GM12865 (cell line): ENCODE results near the gene TCF7L2.

ENCODE experiments used
- DNase-seq: peaks from one replicate; pipeline ENCODE4 v3.0.0; 2010; ENCODE audit warnings: low read depth
- H3K4me3 ChIP-seq: 2 replicates; pipeline ENCODE4 v1.5.1; 2011; ENCODE audit warnings: mild to moderate bottlenecking, low read depth, low read length, control low read depth
- TF ChIP-seq, protein P1 (sequence below): IDR thresholded peaks from 2 replicates; pipeline ENCODE4 v1.5.1; 2011; ENCODE audit warnings: low read length, control low read depth, low read depth, inconsistent platforms; ENCODE audit not compliant: insufficient read depth; ENCODE audit errors: missing control alignments

TCF7L2 gene

DNA sequence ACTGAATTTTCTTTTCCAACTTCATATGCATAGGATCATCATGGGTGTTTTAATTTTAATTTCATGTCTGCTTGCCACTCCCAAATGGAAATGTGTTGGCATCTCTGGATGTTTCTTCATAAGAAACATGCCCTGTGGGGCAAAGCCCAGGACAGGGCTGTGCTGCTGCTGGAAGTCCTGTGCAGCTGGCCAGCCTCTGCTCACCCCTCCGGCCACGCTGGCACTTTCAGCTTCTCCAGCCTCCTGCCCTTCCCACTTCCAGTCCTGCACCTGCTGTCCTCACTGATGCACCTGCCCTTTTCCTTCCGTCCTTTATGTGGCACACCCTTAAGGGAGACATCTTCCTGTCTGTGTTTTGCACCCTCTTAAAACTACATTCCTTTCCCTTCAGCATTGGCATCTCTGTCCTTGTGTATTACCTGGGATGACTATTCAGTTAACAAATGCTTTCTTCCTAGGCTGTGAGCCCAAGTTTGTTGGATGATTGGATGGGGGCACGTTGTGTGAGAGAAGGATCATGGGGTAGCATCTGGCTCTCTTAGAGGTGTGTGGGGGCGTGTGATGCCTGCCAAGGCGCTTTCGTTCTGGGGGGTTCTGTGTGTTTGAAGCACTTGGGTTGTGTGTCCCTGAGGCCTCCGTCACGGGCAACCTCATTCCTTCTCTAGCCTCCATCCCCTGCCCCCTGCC lies 56.8 kb downstream of the TCF7L2 start:
- no peak overlapping the region for H3K4me3 ChIP-seq
- DNase-seq = no peak
- TF ChIP-seq, protein P1, sequence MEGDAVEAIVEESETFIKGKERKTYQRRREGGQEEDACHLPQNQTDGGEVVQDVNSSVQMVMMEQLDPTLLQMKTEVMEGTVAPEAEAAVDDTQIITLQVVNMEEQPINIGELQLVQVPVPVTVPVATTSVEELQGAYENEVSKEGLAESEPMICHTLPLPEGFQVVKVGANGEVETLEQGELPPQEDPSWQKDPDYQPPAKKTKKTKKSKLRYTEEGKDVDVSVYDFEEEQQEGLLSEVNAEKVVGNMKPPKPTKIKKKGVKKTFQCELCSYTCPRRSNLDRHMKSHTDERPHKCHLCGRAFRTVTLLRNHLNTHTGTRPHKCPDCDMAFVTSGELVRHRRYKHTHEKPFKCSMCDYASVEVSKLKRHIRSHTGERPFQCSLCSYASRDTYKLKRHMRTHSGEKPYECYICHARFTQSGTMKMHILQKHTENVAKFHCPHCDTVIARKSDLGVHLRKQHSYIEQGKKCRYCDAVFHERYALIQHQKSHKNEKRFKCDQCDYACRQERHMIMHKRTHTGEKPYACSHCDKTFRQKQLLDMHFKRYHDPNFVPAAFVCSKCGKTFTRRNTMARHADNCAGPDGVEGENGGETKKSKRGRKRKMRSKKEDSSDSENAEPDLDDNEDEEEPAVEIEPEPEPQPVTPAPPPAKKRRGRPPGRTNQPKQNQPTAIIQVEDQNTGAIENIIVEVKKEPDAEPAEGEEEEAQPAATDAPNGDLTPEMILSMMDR = no peak

DNA sequence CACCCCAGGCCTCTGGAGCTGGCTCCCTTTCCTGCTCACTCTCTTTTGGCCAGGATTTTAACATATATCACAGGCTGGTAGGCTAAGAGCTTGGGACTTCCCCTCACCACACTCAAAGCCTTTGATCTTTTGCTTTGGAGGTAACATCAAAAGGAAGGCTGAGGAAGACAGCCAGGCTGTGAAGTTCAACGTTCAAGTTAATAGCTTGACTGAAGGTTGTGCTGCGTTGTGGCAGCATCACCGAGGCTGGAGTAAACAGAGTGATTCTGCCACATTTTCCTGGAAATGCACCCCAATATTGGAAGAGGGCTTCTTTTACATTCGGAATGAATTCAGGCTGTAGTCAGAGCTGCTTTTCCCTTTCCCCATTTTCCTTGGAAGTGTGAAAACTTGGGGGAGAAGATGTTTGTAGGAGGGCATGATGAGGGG lies 57.3 kb downstream of the TCF7L2 start:
- TF ChIP-seq, protein P1 = no peak
- no peak overlapping the region for H3K4me3 ChIP-seq
- peak; percentile 7 for DNase-seq

DNA sequence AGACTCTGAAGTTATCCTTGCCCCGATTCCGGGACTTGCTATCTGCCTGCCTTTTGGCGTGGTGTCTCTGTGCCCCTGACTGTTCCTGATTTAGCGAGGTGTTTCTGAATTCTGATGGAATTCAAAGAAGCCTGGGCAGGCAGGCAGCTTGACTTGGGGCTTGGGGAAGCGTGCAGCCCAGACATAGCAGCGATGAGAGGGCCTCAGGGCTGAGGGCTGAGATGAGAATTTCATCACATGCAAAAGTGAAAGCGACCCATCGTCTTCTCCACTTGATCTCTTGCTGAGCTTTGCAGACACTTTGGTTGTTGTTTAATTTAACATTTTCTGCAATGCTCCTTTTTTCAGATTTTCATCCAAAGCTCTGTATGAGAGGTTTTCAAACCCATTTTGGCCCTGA lies 57.8 kb downstream of the TCF7L2 start:
- TF ChIP-seq, protein P1 = no peak
- H3K4me3 ChIP-seq = no peak overlapping the region
- DNase-seq = no peak

GRCh38 chr10:113011592-113012374 lies 61.7 kb downstream of the TCF7L2 start:
- TF ChIP-seq, protein P1 = no peak
- no peak overlapping the region for H3K4me3 ChIP-seq
- no peak for DNase-seq

DNA sequence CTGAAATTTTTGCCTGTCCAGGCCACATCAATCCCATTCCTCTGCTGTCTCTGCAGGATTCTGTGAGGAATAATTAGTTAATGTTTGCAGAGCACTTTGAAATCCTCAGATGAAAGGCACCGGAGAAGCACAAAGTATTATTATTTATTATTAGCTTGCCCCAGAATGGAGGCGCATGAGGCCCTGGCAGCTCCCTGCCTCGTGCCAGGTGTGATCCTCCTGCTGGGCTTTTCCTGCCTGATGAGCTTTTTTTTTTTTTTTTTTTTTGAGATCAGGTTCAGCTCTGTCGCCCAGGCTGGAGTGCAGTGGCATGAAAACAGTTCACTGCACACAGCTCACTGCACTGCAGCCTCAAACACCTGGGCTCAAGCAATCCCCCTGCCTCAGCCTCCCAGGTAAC lies 65.2 kb downstream of the TCF7L2 start:
- TF ChIP-seq, protein P1 = no peak
- DNase-seq = no peak
- H3K4me3 ChIP-seq = no peak overlapping the region

GRCh38 chr10:113017376-113017775 lies 67.3 kb downstream of the TCF7L2 start:
- no peak overlapping the region for H3K4me3 ChIP-seq
- DNase-seq = no peak
- TF ChIP-seq, protein P1 = no peak
